Activated T-cell treated with anti-CD3 and anti-CD28 coated beads, Interleukin-2, amount 50 U/mL, for 72 hours (primary cell): ENCODE results near the gene MAGEB6B. TPM values are rescaled to one million over a fixed set of nuclear protein-coding genes. Genes with fewer than 3 reads are reported as not detected.
"Not testable (repeated sequence)": the region's sequence is repeated elsewhere in the genome, so short reads cannot be mapped to it uniquely, and the experiment has no call there.

ENCODE experiments used
- ATAC-seq, 2 donors: fragments of 150-1000 bp; cut with Tn5 transposase; replicated peaks in 1 of 2; 2 replicates each; pipeline ENCODE4 v1.10.0; 2021; ENCODE audit warnings: moderate library complexity in 2 of 2, mild to moderate bottlenecking in 1 of 2
- DNase-seq, 2 donors: peaks; one replicate each; pipeline ENCODE4 v3.0.0; 2021 to 2022; ENCODE audit warnings: mixed read lengths in 1 of 2
- H3K27ac Mint-ChIP-seq: one replicate; pipeline ENCODE4 v1.8.0; 2022; ENCODE audit warnings: mild to moderate bottlenecking, moderate library complexity, mixed read lengths
- H3K27me3 Mint-ChIP-seq: one replicate; pipeline ENCODE4 v1.8.0; 2022; ENCODE audit warnings: low read depth, mixed read lengths
- H3K36me3 Mint-ChIP-seq, 2 donors: one replicate each; pipeline ENCODE4 v1.8.0; 2022; ENCODE audit warnings: mixed read lengths in 2 of 2, mild to moderate bottlenecking in 1 of 2; ENCODE audit not compliant: insufficient read depth in 2 of 2
- H3K4me1 Mint-ChIP-seq: one replicate; pipeline ENCODE4 v1.8.0; 2022; ENCODE audit warnings: low read depth, mixed read lengths
- H3K4me3 Mint-ChIP-seq, 2 donors: one replicate each; pipeline ENCODE4 v1.8.0; 2022; ENCODE audit warnings: mild to moderate bottlenecking in 2 of 2, mixed read lengths in 2 of 2, moderate library complexity in 2 of 2
- H3K9me3 Mint-ChIP-seq, 2 donors: one replicate each; pipeline ENCODE4 v1.8.0; 2022; ENCODE audit warnings: mixed read lengths in 2 of 2
- total RNA-seq, 2 donors: library from RNA; stranded (reverse); gene quantifications; one replicate each; pipeline ENCODE4 v1.2.3, GENCODE V29; 2022

The MAGEB6B gene, protein sequence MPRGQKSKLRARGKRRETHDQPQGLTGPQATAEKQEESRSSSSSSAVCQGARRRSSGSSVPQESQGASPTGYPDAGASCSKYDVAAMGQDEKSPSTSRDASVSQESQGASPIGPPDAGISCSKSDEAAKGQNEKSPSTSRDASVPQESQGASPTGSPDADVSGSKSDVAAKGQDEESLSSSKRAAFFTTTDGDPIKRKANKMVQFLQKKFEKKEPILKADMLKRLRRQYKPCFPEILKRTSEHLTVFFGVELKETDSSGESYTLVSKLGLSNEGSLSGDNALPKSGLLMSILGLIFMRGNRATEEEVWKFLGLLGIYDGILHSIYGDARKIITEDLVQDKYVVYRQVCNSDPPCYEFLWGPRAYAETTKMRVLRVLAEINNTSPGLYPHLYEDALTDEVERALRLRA
- total RNA-seq, result not detected

DNA sequence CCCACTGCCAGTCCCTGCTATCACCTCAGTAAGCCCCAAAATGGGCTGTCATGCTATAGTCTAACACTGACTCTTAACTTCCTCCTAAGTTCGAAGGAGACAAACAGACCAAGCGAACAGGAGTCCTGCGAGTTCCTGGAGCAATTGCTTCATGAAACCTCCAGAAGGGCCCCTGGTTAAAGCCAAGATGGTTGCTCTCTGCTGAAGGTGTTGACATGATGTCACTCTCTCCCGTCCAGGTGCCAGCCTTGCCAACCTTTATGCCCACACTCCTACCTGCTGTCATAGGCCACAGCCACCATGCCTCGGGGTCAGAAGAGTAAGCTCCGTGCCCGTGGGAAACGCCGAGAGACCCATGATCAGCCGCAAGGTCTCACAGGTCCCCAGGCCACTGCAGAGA is at the start of gene MAGEB6B:
Gene MAGEB6B, plus strand, starts transcription at position 301 of the 400 bp plus-strand sequence. Its CDS starts 0 bp downstream, at position 301.
- H3K36me3 Mint-ChIP-seq, result no peaks in the 10 kb centered on the region
- no peak within 1 kb of the TSS for H3K4me3 Mint-ChIP-seq
- no peak for DNase-seq
- no peaks in the 10 kb centered on the region for H3K27me3 Mint-ChIP-seq
- H3K4me1 Mint-ChIP-seq, result no peaks in the 10 kb centered on the region
- peaks cover 0 to 2% of the 10 kb centered on the region in 2 donors for H3K9me3 Mint-ChIP-seq
- H3K27ac Mint-ChIP-seq, result no peak within 1 kb of the TSS
- ATAC-seq, result no peak

DNA sequence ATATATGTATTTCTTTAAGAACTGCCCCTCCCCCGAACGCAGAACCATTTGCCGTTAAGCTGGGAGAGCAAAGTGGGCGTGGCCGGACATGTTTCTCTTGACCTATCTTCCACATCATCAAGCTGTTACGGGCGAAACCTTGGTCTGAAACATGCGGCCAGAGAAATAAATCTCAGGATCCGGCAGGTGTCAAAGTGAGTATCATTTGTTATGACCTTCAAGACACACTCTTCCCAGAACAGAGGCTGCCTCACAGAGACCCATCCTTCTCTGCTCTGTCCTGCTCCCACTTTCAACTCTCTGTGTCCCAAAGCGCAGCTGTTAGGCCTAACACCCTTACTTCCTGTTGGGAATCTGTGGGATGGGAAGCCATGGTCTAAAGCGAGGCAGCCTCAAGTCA is 22.1 kb upstream of the MAGEB6B start, which contains the start of gene MAGEB18:
Gene MAGEB18, plus strand, starts transcription at position 70 of the 400 bp plus-strand sequence. CDS start 643 bp downstream, outside the sequence.
- ATAC-seq, result no peak

DNA sequence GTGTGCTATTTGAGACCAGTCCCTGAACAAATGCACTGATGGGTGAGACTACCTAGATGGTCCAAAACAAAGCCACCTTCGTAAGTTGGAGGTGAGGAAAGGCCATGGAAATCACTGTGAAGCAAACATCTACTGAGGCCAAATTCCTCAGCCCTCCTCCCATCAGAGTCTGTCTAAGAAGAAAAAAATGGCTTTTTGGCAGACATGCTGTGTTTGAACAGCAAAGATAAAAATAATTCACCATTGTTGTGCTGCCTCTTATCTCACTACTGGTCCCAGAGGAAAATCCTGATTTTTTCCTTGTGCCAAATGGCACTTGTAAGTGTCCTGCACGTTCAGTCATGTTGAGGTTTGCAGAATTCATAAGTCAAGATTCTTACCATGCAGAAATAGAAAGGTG is 14.4 kb upstream of the MAGEB6B start:
- no peaks in the 10 kb centered on the region for H3K36me3 Mint-ChIP-seq
- no peaks in the 10 kb centered on the region for H3K27me3 Mint-ChIP-seq
- peaks cover 0 to 3% of the 10 kb centered on the region in 2 donors for H3K9me3 Mint-ChIP-seq
- no peak overlapping the region for H3K4me3 Mint-ChIP-seq
- no peak overlapping the region for H3K27ac Mint-ChIP-seq
- DNase-seq (no peak), ATAC-seq (no peak)
- no peaks in the 10 kb centered on the region for H3K4me1 Mint-ChIP-seq

More for the DNA sequence above, 22.1 kb upstream of the MAGEB6B start, which contains the start of gene MAGEB18:
- Mint-ChIP-seq H3K27ac (no peak within 1 kb of the TSS), H3K4me1 (no peaks in the 10 kb centered on the region), H3K27me3 (no peaks in the 10 kb centered on the region), H3K36me3 (no peaks in the 10 kb centered on the region), H3K4me3 (no peak within 1 kb of the TSS), H3K9me3 (peaks cover 0 to 4% of the 10 kb centered on the region in 2 donors)
- DNase-seq, result no peak

DNA sequence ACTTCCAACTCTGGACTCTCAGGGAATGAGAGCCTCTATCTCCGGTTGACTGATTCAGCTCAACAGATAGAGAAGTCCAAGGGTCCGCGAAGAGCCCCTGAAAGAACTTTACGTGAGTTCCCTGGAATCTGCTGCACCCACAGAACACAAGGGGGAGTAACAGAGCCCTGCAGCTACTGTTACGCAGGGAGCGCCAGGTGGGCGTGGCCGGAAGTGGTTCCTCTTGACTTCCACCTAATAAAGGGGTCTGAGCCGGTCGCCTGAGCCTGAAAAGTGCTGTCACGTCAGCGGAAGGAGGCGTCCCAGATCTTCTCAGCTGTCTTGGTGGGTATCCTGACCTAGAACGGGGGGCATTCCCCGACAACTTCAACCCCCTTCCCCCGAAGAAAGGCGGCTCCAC is 31.8 kb downstream of the MAGEB6B start, which contains the start of gene MAGEB6:
Gene MAGEB6, plus strand, starts transcription at position 237 of the 400 bp plus-strand sequence. CDS start 1,407 bp downstream, outside the sequence.
- no peak within 1 kb of the TSS for H3K4me3 Mint-ChIP-seq
- no peaks in the 10 kb centered on the region for H3K4me1 Mint-ChIP-seq
- no peaks in the 10 kb centered on the region for H3K36me3 Mint-ChIP-seq
- H3K9me3 Mint-ChIP-seq, result no peaks in the 10 kb centered on the region
- no peak for DNase-seq
- no peak within 1 kb of the TSS for H3K27ac Mint-ChIP-seq
- no peaks in the 10 kb centered on the region for H3K27me3 Mint-ChIP-seq
- ATAC-seq, result no peak

DNA sequence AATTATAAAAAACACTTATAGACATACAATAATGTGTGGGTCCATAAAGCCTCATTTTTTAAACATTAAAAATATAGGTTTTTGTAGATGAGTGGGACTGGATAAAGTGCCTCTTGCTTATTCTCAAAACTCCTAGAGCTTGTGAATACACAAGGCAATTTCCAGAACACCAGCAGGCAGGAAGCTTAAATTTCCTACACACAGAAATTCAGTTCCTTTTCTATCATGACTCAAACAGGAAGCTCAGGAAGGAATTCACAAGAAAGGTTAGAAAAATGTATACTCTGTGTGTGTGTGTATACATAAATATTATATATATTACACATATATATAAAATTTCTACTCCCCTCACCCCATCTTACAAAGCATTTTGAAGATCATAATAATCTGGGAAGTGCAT is 43.2 kb downstream of the MAGEB6B start:
- H3K4me3 Mint-ChIP-seq, result no peak overlapping the region
- H3K27ac Mint-ChIP-seq, result no peak overlapping the region
- no peak for DNase-seq
- H3K4me1 Mint-ChIP-seq, result no peaks in the 10 kb centered on the region
- no peak for ATAC-seq
- peaks cover 0 to 2% of the 10 kb centered on the region in 2 donors for H3K36me3 Mint-ChIP-seq
- no peaks in the 10 kb centered on the region for H3K9me3 Mint-ChIP-seq
- H3K27me3 Mint-ChIP-seq, result no peaks in the 10 kb centered on the region

DNA sequence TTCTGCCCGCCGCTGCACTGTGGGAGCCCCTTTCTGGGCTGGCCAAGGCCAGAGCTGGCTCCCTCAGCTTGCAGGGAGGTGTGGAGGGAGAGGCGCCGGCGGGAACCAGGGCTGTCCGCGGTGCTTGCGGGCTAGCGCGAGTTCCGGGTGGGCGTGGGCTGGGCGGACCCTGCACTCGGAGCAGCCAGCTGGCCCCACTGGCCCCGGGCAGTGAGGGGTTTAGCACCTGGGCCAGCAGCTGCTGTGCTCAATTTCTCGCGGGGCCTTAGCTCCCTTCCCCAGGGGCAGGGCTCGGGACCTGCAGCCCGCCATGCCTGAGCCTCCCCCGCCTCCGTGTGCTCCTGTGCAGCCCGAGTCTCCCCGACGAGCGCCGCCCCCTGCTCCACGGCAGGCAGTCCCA is 44.3 kb downstream of the MAGEB6B start:
- DNase-seq, H3K9me3 Mint-ChIP-seq, H3K27me3 Mint-ChIP-seq, ATAC-seq, H3K4me1 Mint-ChIP-seq, H3K4me3 Mint-ChIP-seq, H3K27ac Mint-ChIP-seq, H3K36me3 Mint-ChIP-seq: not testable (repeated sequence)

DNA sequence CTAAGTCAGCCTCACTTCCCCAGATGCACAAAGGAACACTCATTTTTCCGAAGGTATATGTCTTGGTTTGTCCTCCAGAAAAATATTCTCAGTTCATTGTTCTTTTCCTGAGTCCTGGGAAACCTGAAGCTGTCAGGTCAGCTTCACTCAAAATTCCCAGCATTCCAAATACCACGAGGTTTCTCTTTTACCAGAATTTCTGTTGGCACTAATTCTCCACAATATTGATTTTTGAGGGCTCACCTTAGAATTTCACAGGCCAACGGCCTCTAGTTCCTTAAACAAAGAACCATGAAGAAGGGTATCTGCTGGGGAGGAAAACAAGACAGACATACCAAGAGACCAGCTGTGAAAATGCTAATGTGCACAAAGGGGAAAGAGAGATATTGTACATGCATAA is 47.6 kb downstream of the MAGEB6B start:
- ATAC-seq (no peak), DNase-seq (no peak)
- Mint-ChIP-seq H3K27ac (no peak overlapping the region), H3K4me1 (no peaks in the 10 kb centered on the region), H3K4me3 (no peak overlapping the region), H3K36me3 (peaks cover 0 to 2% of the 10 kb centered on the region in 2 donors), H3K9me3 (no peaks in the 10 kb centered on the region), H3K27me3 (no peaks in the 10 kb centered on the region)

Other genes with a start within 250 kb of the MAGEB6B start
- gene MAGEB18, start 22.3 kb upstream of the MAGEB6B start, total RNA-seq, result not detected
- not detected for gene MAGEB6, start 31.8 kb downstream of the MAGEB6B start, total RNA-seq
- gene MAGEB5, start 55.6 kb downstream of the MAGEB6B start, total RNA-seq, result not detected